Progenitor cell of endocrine pancreas (in vitro differentiated cells): ENCODE measurements around the gene GULP1. TPM values are rescaled to one million over a fixed set of nuclear protein-coding genes. Genes with fewer than 3 reads are reported as not detected.

Experiments used
- DNase-seq: peaks from one replicate; pipeline ENCODE4 v3.0.0; 2021; ENCODE audit warnings: low spot score; ENCODE audit not compliant: unreplicated experiment
- H3K27ac Mint-ChIP-seq: 2 replicates; pipeline ENCODE4 v1.8.0; 2021; ENCODE audit warnings: mild to moderate bottlenecking, moderate library complexity, mixed read lengths
- H3K27me3 Mint-ChIP-seq: 2 replicates; pipeline ENCODE4 v1.8.0; 2021; ENCODE audit warnings: mixed read lengths
- H3K36me3 Mint-ChIP-seq: 2 replicates; pipeline ENCODE4 v1.8.0; 2022; ENCODE audit warnings: mixed read lengths; ENCODE audit not compliant: insufficient read depth
- H3K4me1 Mint-ChIP-seq: 2 replicates; pipeline ENCODE4 v1.8.0; 2021; ENCODE audit warnings: low read depth, mixed read lengths
- H3K4me3 Mint-ChIP-seq: 2 replicates; pipeline ENCODE4 v1.8.0; 2021; ENCODE audit warnings: low read depth, mild to moderate bottlenecking, moderate library complexity, mixed read lengths
- H3K9me3 Mint-ChIP-seq: 2 replicates; pipeline ENCODE4 v1.8.0; 2021; ENCODE audit warnings: low read depth, mixed read lengths
- CTCF ChIP-seq: fragments of 200-600 bp; sonication (generic); IDR thresholded peaks from one replicate; pipeline ENCODE4 v1.5.0; 2021; ENCODE audit warnings: antibody characterized with exemption, mild to moderate bottlenecking; ENCODE audit not compliant: unreplicated experiment
- long read RNA-seq: library from polyadenylated mRNA; unstranded; transcript quantifications from one replicate; pipeline ENCODE4 v2.0.0, GENCODE V29; 2020
- total RNA-seq: library from RNA; stranded (reverse); gene quantifications from 2 replicates; pipeline ENCODE4 v1.2.1, GENCODE V29; 2021

The GULP1 gene
- 35.3 and 39.4 TPM in 2 replicates for total RNA-seq
- long read RNA-seq, transcript GULP1-201 (12 exons, 3,347 nt), result minor isoform, 13 of 106 reads
- long read RNA-seq, transcript GULP1-206 (12 exons, 1,376 nt), result major isoform, 35 of 106 reads
- long read RNA-seq, partial matches to known transcripts, result 15 of 106 reads
- long read RNA-seq, other reads (novel, unspliced or antisense), result 39 of 106 reads

- peak; percentile 71 for TF ChIP-seq CTCF
- Mint-ChIP-seq H3K4me3 (peak within 1 kb of the TSS; percentile 99), H3K9me3 (peaks cover 4% of the 10 kb centered on the region), H3K27me3 (no peaks in the 10 kb centered on the region), H3K4me1 (peaks cover 32% of the 10 kb centered on the region), H3K27ac (peak within 1 kb of the TSS; percentile 99), H3K36me3 (no peaks in the 10 kb centered on the region)
- peak; percentile 72 for DNase-seq
These were observed at the start of gene GULP1 for GRCh38 chr2:188291617-188292347. TSS of gene GULP1 (plus strand) at chr2:188291874. CDS start at chr2:188477703, 185,829 bp downstream.

GRCh38 chr2:188243381-188243780 lies 48.3 kb upstream of the GULP1 start:
- H3K4me3 Mint-ChIP-seq, result no peak overlapping the region
- H3K4me1 Mint-ChIP-seq, result no peaks in the 10 kb centered on the region
- no peak overlapping the region for H3K27ac Mint-ChIP-seq
- DNase-seq, result no peak
- no peaks in the 10 kb centered on the region for H3K27me3 Mint-ChIP-seq
- peaks cover 13% of the 10 kb centered on the region for H3K9me3 Mint-ChIP-seq
- TF ChIP-seq CTCF, result no peak
- peaks cover 3% of the 10 kb centered on the region for H3K36me3 Mint-ChIP-seq

GRCh38 chr2:188244383-188244782 lies 47.3 kb upstream of the GULP1 start:
- Mint-ChIP-seq H3K27me3 (no peaks in the 10 kb centered on the region), H3K9me3 (peaks cover 6% of the 10 kb centered on the region), H3K4me3 (no peak overlapping the region), H3K27ac (no peak overlapping the region), H3K4me1 (no peaks in the 10 kb centered on the region), H3K36me3 (no peaks in the 10 kb centered on the region)
- TF ChIP-seq CTCF, result no peak
- DNase-seq, result no peak

- H3K27ac Mint-ChIP-seq, result no peak overlapping the region
- H3K4me1 Mint-ChIP-seq, result no peaks in the 10 kb centered on the region
- no peak for DNase-seq
- H3K4me3 Mint-ChIP-seq, result no peak overlapping the region
- H3K36me3 Mint-ChIP-seq, result no peaks in the 10 kb centered on the region
- H3K9me3 Mint-ChIP-seq, result peaks cover 6% of the 10 kb centered on the region
- no peak for TF ChIP-seq CTCF
- H3K27me3 Mint-ChIP-seq, result no peaks in the 10 kb centered on the region
These were observed 46.4 kb upstream of the GULP1 start for GRCh38 chr2:188245230-188245629.

GRCh38 chr2:188248513-188248912 lies 43.2 kb upstream of the GULP1 start:
- Mint-ChIP-seq H3K27me3 (no peaks in the 10 kb centered on the region), H3K4me3 (no peak overlapping the region), H3K9me3 (peaks cover 8% of the 10 kb centered on the region), H3K27ac (no peak overlapping the region), H3K4me1 (no peaks in the 10 kb centered on the region), H3K36me3 (no peaks in the 10 kb centered on the region)
- DNase-seq, result no peak
- no peak for TF ChIP-seq CTCF
